ENCODE results near the gene INO80D. TPM values are rescaled to one million over a fixed set of nuclear protein-coding genes. Genes with fewer than 3 reads are reported as not detected.

INO80D gene

DNA sequence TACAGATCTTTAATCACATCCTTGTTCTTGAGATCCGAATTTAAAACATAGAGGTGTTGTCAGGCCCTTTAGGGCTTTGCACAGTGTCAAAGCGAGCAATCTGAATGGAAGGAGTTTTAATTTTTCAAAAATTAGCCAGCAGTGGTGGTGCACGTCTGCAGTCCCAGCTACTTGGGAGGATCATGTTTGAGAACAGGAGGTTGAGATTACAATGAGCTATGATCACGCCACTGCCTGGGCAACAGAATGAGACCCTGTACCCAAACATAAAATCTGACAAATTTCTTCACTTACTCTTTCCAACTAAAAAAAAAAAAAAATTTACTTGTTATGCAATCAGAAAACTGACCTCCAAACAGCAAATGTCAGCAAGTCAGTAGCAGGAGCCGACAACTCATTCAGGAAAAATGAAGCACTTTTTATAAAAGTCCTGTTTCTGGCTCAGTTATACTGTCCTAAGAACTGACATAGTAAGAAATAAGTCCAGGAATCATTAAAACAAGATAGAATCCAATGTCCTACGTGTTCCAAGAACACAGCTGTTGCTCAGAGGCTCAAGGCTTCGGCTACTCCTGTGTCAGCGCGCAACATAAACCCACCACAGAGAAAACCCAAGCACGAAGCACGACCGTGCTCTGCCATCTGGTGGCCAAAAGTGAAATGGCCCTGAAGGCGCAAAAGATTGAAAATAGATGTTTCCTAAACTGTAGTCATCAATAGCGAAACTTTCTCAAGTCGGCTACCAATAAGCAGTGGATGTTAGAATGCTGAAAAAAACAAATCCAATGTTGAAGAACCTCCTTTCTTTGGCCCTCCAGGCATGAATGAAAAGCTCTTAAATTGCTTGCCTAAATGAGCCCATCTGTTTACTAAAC is 138.1 kb downstream of the INO80D start:
- no peak overlapping the region for H2AFZ ChIP-seq (ENCODE audit: low read depth, low read length)
- peaks cover 3% of the 10 kb centered on the region for H3K4me1 ChIP-seq (ENCODE audit: control insufficient read depth, insufficient read depth, low read depth, low read length)
- no peak overlapping the region for H3K27ac ChIP-seq (ENCODE audit: low read length, poor library complexity, severe bottlenecking)
- peak; percentile 78 for DNase-seq
- no peak overlapping the region for H3K14ac ChIP-seq (ENCODE audit: low read length in 2 of 2)
- H3K27me3 ChIP-seq (ENCODE audit: control insufficient read depth in 1 of 2, insufficient read depth in 1 of 2, low read length in 2 of 2) = peaks cover 0 to 7% of the 10 kb centered on the region in 2 experiments
- no peak overlapping the region for H3K23ac ChIP-seq (ENCODE audit: low read length in 2 of 2)
- peak overlapping the region in 1 of 2 experiments; percentile 63 for H3K4me3 ChIP-seq (ENCODE audit: insufficient read depth in 1 of 2, low read depth in 1 of 2, low read length in 2 of 2)
- H3K79me1 ChIP-seq (replicated peaks; ENCODE audit: low read length, poor library complexity, severe bottlenecking) = no peaks in the 10 kb centered on the region
- no peak overlapping the region for H2BK15ac ChIP-seq (ENCODE audit: low read depth, poor library complexity, severe bottlenecking)
- no peak overlapping the region for H2BK5ac ChIP-seq (ENCODE audit: low read depth, low read length, poor library complexity, severe bottlenecking)
- no peak overlapping the region for H4K91ac ChIP-seq (ENCODE audit: low read length)
- peak overlapping the region; percentile 14 for H3K4me2 ChIP-seq (ENCODE audit: low read length, poor library complexity, severe bottlenecking)
- no peaks in the 10 kb centered on the region for H3K36me3 ChIP-seq (ENCODE audit: control insufficient read depth in 1 of 2, insufficient read depth in 2 of 2, low read depth in 1 of 2, low read length in 2 of 2)
- no peaks in the 10 kb centered on the region for H3K9me3 ChIP-seq (ENCODE audit: control insufficient read depth, low read length)
- no peak overlapping the region for H2BK120ac ChIP-seq (ENCODE audit: low read depth, low read length)
- WGBS = 21% methylated on average over 15 of the region's 15 CpGs
- H2AK5ac ChIP-seq (ENCODE audit: low read length, severe bottlenecking) = no peak overlapping the region
- no peak overlapping the region for H4K8ac ChIP-seq (ENCODE audit: low read length)
- H3K4ac ChIP-seq (ENCODE audit: low read depth in 1 of 2, low read length in 2 of 2) = no peak overlapping the region
- peak overlapping the region; percentile 72 for H3K9ac ChIP-seq (ENCODE audit: low read length)
- no peak overlapping the region for H3K18ac ChIP-seq (ENCODE audit: low read depth in 1 of 2, low read length in 2 of 2)
- H2BK12ac ChIP-seq (ENCODE audit: low read length in 2 of 2) = no peak overlapping the region

DNA sequence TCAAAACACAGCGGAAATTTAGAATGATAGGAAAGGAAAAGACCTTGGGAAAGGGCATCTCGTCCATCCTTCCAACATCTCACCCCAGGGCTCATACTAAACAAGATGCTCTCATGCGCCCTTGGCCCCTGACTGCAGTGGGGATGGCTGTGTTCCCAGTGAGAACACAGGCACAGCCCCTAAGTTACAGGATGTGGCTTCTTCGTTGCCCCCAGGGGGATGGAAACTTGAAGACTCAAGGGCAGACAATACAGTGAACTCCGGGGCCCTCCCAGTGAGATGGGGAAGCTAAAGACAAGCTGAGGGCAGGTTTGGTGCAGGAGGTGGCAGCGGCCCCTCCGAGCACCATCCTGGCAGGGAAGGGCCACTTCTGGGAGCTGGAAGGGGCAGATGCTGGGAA is 139.7 kb downstream of the INO80D start:
- no peak for DNase-seq
- Histone ChIP-seq H3K4ac (ENCODE audit: low read depth in 1 of 2, low read length in 2 of 2) (no peak overlapping the region), H3K27ac (ENCODE audit: low read length, poor library complexity, severe bottlenecking) (no peak overlapping the region), H3K9me3 (ENCODE audit: control insufficient read depth, low read length) (no peaks in the 10 kb centered on the region), H3K79me1 (replicated peaks; ENCODE audit: low read length, poor library complexity, severe bottlenecking) (no peaks in the 10 kb centered on the region), H3K4me2 (ENCODE audit: low read length, poor library complexity, severe bottlenecking) (no peak overlapping the region), H2AFZ (ENCODE audit: low read depth, low read length) (no peak overlapping the region), H4K8ac (ENCODE audit: low read length) (peak overlapping the region; percentile 79), H3K4me1 (ENCODE audit: control insufficient read depth, insufficient read depth, low read depth, low read length) (peaks cover 3% of the 10 kb centered on the region), H2BK5ac (ENCODE audit: low read depth, low read length, poor library complexity, severe bottlenecking) (no peak overlapping the region), H3K18ac (ENCODE audit: low read depth in 1 of 2, low read length in 2 of 2) (no peak overlapping the region), H2BK15ac (ENCODE audit: low read depth, poor library complexity, severe bottlenecking) (no peak overlapping the region), H3K4me3 (ENCODE audit: insufficient read depth in 1 of 2, low read depth in 1 of 2, low read length in 2 of 2) (no peak overlapping the region), H2AK5ac (ENCODE audit: low read length, severe bottlenecking) (no peak overlapping the region), H2BK12ac (ENCODE audit: low read length in 2 of 2) (no peak overlapping the region), H3K27me3 (ENCODE audit: control insufficient read depth in 1 of 2, insufficient read depth in 1 of 2, low read length in 2 of 2) (peaks cover 0 to 7% of the 10 kb centered on the region in 2 experiments), H3K36me3 (ENCODE audit: control insufficient read depth in 1 of 2, insufficient read depth in 2 of 2, low read depth in 1 of 2, low read length in 2 of 2) (no peaks in the 10 kb centered on the region), H3K23ac (ENCODE audit: low read length in 2 of 2) (no peak overlapping the region), H2BK120ac (ENCODE audit: low read depth, low read length) (no peak overlapping the region), H4K91ac (ENCODE audit: low read length) (no peak overlapping the region), H3K14ac (ENCODE audit: low read length in 2 of 2) (no peak overlapping the region), H3K9ac (ENCODE audit: low read length) (no peak overlapping the region)
- 79% methylated on average over 7 of the region's 7 CpGs for WGBS

Small RNAs within 50 kb of the gene (small RNA-seq; reads per million reads assigned to genes)
- not detected for gene RF00006 (ENCODE audit: low read depth)
- gene RF00019 (ENCODE audit: low read depth) = not detected

All from mesenchymal stem cell (in vitro differentiated cells and primary cell).